A549 treated with CpdA at 1 μM for 4 hours (cell line): ENCODE measurements around the gene APOOL. TPM values are rescaled to one million over a fixed set of nuclear protein-coding genes. Genes with fewer than 3 reads are reported as not detected.

ENCODE experiments used
- total RNA-seq: library from RNA; stranded (reverse); fragments of 200-300 nt; extraction: Qiagen RNA extraction; gene quantifications from 5 replicates; pipeline ENCODE4 v1.2.3, GENCODE V29; 2022; ENCODE audit warnings: low read depth

Gene APOOL
- total RNA-seq: 6.2 to 10.3 TPM (median 7.7 TPM) in 5 replicates

GRCh38 chrX:85003655-85004244 is at the start of gene APOOL:
Gene APOOL (plus strand): TSS chrX:85003877. CDS start chrX:85003913, 36 bp downstream.

Other genes starting within 250 kb of the APOOL start
- gene SATL1, start 239.9 kb downstream of the APOOL start, total RNA-seq: 0.05 TPM in 1 of 5 replicates, not detected in the others
- 0.77 to 1.1 TPM (median 0.96 TPM) in 5 replicates for gene ZNF711, start 240.1 kb downstream of the APOOL start, total RNA-seq